ENCODE data around the gene ENPP1.

DNA sequence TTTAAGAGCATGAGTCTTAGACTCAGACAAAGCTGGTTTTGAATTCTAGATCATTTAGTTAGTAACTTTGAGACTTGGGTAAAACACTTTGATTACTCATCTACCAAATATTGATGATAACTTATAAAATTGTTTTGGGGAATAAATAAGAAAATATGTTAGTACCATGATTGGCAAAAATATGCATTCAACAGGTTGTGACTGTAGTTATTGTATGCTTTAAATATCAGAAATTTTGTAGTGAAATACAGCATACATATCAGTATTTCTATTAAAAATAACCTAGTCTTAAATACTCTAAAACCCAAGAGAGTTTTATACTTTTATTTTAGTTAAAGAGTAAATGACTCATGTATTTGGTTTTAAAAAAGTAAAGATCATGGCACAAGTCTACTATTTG lies 68.7 kb downstream of the ENPP1 start:
- TF ChIP-seq, protein P1, sequence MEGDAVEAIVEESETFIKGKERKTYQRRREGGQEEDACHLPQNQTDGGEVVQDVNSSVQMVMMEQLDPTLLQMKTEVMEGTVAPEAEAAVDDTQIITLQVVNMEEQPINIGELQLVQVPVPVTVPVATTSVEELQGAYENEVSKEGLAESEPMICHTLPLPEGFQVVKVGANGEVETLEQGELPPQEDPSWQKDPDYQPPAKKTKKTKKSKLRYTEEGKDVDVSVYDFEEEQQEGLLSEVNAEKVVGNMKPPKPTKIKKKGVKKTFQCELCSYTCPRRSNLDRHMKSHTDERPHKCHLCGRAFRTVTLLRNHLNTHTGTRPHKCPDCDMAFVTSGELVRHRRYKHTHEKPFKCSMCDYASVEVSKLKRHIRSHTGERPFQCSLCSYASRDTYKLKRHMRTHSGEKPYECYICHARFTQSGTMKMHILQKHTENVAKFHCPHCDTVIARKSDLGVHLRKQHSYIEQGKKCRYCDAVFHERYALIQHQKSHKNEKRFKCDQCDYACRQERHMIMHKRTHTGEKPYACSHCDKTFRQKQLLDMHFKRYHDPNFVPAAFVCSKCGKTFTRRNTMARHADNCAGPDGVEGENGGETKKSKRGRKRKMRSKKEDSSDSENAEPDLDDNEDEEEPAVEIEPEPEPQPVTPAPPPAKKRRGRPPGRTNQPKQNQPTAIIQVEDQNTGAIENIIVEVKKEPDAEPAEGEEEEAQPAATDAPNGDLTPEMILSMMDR (IDR thresholded peaks at IDR 0.05; ENCODE audit: low read depth, low read length, poor library complexity, severe bottlenecking), result no peak
- no peak for TF ChIP-seq EZH2phosphoT487 (IDR thresholded peaks at IDR 0.05; ENCODE audit: borderline replicate concordance, low read length)

Data from DOHH2 (cell line).